Activated T-helper 1 cell treated with anti-CD3 and anti-CD28 coated beads, Interleukin-12 subunit alpha, Interleukin-12 subunit beta, Interleukin-2, Interleukin-4 antibody, amounts not matched to agents 30 ng/mL and 10 ng/mL and 1 ng/mL, durations not matched to agents 14 hours and 24 hours and 36 hours (primary cell): ENCODE measurements around the gene SDC4. TPM values are rescaled to one million over a fixed set of nuclear protein-coding genes. Genes with fewer than 3 reads are reported as not detected.

Source experiments
- DNase-seq: peaks from one replicate; pipeline ENCODE4 v3.0.0; 2021; ENCODE audit warnings: low spot score
- H3K27ac Mint-ChIP-seq: one replicate; pipeline ENCODE4 v1.8.0; 2021; ENCODE audit warnings: mild to moderate bottlenecking, mixed read lengths
- H3K27me3 Mint-ChIP-seq: one replicate; pipeline ENCODE4 v1.8.0; 2022; ENCODE audit warnings: mild to moderate bottlenecking, moderate library complexity, mixed read lengths; ENCODE audit not compliant: insufficient read depth
- H3K36me3 Mint-ChIP-seq: one replicate; pipeline ENCODE4 v1.8.0; 2021; ENCODE audit warnings: low read depth, mixed read lengths
- H3K4me1 Mint-ChIP-seq: one replicate; pipeline ENCODE4 v1.8.0; 2021; ENCODE audit warnings: low read depth, mixed read lengths
- H3K4me3 Mint-ChIP-seq: one replicate; pipeline ENCODE4 v1.8.0; 2021; ENCODE audit warnings: mild to moderate bottlenecking, moderate library complexity, mixed read lengths
- H3K9me3 Mint-ChIP-seq: one replicate; pipeline ENCODE4 v1.8.0; 2021; ENCODE audit warnings: mixed read lengths
- intact Hi-C: fragments of 100-400 bp; cut with micrococcal nuclease; formaldehyde crosslinking; loops from one replicate; pipeline ENCODE4 v1.15.1; 2024
- total RNA-seq: library from RNA; stranded (reverse); gene quantifications from 2 replicates; pipeline ENCODE4 v1.2.3, GENCODE V29; 2022

SDC4 gene
- total RNA-seq, 1 donor from 2014 or later, result 222 TPM

DNA sequence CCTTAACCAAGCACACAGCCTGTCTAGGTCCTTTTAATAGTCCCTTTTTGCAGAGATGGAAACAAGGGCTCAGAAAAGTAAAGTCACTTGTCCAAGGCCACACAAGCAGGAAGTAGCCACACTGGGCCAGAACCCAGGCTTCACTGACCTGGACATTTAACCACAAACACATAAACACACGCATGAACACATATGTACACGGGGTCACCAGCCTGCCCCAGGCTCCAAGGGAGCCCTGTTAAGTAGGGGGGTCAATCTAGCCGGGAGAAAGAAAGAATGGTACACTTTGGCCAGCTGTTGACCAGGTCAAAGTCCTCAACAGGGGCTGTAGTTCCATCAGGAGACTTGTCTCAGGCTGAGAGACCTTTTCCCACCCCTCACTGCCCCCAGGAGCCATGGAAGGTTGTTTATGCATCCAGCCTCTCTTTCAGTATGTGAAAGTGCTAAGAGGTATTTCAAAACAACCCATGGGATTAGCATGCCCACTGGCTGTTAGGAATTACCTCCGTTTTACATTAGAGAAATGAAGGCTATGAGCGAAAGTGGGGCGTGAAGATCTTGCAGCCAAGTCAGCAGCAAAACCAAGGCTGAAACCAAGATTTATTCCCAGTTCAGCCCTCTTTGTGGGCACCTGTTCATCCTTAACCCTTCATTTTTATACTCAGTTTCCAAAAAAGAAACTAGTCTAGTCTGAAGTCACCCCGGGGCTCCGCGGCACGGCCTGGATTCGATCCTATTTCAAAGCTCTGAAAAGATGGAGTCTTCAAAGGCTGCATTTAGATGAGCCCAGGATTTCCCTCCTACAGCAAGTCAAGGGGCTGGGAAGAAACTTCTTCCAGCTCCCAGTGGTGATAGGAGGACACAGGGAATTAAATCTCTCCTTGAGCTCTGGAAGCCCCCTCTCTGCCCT is 9.8 kb downstream of the SDC4 start:
- Mint-ChIP-seq H3K4me1 (peaks cover 61% of the 10 kb centered on the region), H3K27me3 (no peaks in the 10 kb centered on the region), H3K27ac (peak overlapping the region; percentile 74), H3K9me3 (no peaks in the 10 kb centered on the region), H3K4me3 (no peak overlapping the region), H3K36me3 (peaks cover 33% of the 10 kb centered on the region)
- no peak for DNase-seq
- intact Hi-C loops, result no loop called here

DNA sequence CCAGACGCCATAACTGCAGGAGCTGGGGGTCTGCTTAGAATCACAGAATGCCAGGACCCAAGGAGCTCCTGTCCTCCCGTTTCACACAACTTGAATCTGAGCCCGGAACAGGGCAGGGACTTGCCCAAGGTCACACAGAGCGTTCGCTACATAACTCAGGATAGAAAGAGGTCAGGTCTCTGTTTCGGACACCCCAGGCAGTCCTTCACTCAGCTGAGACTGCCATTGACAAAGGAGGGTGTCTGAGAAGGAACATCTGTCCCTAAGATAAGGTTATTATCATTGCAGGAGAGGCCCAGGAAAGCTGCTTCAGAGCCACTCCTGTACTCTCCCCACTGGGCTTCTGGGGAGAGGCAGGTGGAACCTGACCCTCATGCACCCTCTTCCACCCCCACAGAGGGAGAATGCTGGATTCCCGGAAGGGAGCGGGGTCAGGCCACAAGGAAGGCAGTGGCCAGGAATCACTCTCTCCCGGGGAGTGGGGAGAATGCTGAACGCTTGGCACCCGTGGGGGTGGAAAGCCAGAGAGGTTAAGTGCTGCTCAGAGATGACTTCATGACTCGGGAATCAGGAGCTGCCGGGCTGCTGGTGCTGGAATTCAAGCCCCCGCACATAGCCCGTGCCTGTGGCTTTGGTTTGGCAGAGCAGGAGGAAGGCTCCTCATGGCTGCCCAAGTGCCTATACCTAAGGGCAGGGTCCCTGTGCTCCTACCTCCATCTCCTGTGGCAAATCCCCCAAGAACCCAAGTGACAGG is 10.7 kb downstream of the SDC4 start:
- Mint-ChIP-seq H3K4me1 (peaks cover 53% of the 10 kb centered on the region), H3K36me3 (peaks cover 29% of the 10 kb centered on the region), H3K27ac (peak overlapping the region; percentile 74), H3K9me3 (no peaks in the 10 kb centered on the region), H3K4me3 (no peak overlapping the region), H3K27me3 (no peaks in the 10 kb centered on the region)
- intact Hi-C loops, result no loop called here
- DNase-seq, result no peak

DNA sequence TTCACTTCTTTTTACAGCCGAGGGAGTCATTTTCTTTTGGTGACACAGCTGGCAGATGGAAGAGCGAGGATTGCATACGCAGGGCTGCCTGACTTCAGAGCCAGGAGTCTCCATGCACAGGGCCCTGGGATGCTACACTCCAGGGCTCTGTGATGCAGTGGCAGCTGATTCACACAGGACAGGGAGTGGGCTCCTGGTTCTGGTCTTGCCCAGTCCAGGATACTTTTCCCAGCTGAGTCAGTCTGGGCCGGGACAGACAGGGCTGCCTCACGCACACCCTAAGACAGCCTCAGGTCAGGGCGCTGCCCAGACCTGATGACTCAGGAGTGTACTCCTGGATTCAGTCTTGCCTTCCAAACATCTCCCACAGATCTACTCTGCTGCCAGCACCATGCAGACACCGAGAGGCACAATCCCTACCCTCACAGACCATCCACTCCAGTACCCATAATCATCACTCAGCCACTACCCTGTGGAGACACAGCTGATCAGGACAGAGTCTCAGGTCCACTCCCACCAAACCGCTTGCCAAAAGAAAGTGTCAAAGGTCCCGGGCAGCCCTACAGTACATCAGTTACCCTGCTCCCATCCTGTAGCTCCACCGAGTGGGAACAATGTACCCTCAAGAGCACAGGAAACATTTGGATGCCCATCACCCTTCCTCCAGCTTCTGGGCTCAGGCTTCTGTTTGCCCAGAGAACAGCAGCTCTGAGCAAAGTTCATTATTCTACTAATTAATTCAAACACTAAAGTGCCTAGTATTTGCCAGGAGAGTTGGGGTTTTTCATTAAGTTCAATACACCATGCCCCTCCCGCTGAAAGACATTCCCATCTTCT is 11.5 kb downstream of the SDC4 start:
- H3K36me3 Mint-ChIP-seq, result peaks cover 30% of the 10 kb centered on the region
- no peak for DNase-seq
- no peaks in the 10 kb centered on the region for H3K27me3 Mint-ChIP-seq
- H3K4me3 Mint-ChIP-seq, result no peak overlapping the region
- intact Hi-C loops, result no loop called here
- no peaks in the 10 kb centered on the region for H3K9me3 Mint-ChIP-seq
- H3K4me1 Mint-ChIP-seq, result peaks cover 45% of the 10 kb centered on the region
- peak overlapping the region; percentile 74 for H3K27ac Mint-ChIP-seq

- no peak overlapping the region for H3K27ac Mint-ChIP-seq
- peaks cover 49% of the 10 kb centered on the region for H3K36me3 Mint-ChIP-seq
- no peak overlapping the region for H3K4me3 Mint-ChIP-seq
- H3K4me1 Mint-ChIP-seq, result peaks cover 4% of the 10 kb centered on the region
- H3K9me3 Mint-ChIP-seq, result no peaks in the 10 kb centered on the region
- no peak for DNase-seq
- intact Hi-C loops, result no loop called here
- no peaks in the 10 kb centered on the region for H3K27me3 Mint-ChIP-seq
Measured at GRCh38 chr20:45330476-45330875, 17.7 kb downstream of the SDC4 start.

DNA sequence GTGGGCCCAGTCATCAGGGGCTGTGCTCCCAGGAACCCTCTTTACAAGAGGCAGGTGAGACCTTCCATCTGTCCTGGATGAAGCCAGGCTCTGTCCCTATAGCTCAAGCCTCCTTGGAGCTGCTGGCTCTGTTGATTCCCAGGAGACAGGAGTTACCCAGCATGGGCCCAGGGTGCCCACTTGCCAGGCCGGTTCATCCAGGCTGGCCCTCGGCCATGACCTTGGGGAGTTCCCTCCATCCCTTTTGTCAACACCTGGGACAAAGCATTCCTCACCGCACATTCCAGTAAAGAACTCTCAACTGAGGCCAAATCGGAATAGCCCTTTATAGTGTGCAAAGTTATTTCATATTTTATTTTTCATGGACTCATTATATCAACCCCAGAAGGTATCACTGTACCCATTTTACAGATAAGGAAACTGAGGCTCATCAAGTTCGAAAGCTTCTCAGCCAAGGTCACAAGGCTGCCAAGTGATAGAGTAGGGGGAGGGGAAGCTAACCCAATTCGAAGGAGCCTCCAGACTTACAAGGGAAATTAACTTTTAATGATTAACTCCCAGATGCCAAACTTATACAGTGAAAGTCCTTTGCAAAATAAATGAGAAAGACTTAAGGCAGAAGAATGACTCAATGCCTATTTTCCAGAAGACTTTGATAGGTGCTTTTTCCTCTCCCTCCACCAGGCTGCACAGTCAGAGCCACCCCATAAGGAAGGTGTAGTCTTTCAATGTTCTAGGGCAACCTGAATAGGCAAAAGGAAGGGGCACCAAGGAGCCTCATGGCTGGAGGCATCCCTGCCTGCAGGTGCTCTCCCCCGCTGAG is 18.5 kb downstream of the SDC4 start:
- H3K9me3 Mint-ChIP-seq, result no peaks in the 10 kb centered on the region
- H3K4me1 Mint-ChIP-seq, result no peaks in the 10 kb centered on the region
- H3K4me3 Mint-ChIP-seq, result no peak overlapping the region
- DNase-seq, result no peak
- intact Hi-C loops, result no loop called here
- no peak overlapping the region for H3K27ac Mint-ChIP-seq
- H3K36me3 Mint-ChIP-seq, result peaks cover 51% of the 10 kb centered on the region
- H3K27me3 Mint-ChIP-seq, result no peaks in the 10 kb centered on the region

DNA sequence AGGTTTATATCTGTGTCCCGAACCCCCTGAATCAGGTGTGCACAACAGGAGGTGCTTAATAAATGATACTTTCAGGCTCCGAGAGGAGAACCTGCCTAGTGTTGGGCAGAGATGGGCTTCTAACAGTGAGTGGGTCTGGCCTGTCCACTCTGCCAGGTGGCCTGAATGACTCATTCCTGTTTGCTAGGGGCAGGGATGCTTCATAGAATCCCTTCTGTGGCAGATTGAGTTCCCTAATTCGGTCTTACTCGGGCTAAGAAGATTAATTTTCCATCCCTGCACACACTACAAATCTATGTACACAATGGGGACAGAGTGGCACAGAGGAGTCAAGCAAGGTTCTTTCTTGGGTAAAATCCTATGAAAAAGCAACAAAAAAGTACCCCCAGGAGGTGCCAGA is 19.8 kb downstream of the SDC4 start:
- H3K27me3 Mint-ChIP-seq, result no peaks in the 10 kb centered on the region
- no peak for DNase-seq
- H3K4me3 Mint-ChIP-seq, result no peak overlapping the region
- H3K4me1 Mint-ChIP-seq, result peaks cover 2% of the 10 kb centered on the region
- intact Hi-C loops, result no loop called here
- H3K9me3 Mint-ChIP-seq, result no peaks in the 10 kb centered on the region
- peaks cover 54% of the 10 kb centered on the region for H3K36me3 Mint-ChIP-seq
- no peak overlapping the region for H3K27ac Mint-ChIP-seq

GRCh38 chr20:45325371-45325770 is 22.9 kb downstream of the SDC4 start:
- Mint-ChIP-seq H3K27me3 (no peaks in the 10 kb centered on the region), H3K9me3 (no peaks in the 10 kb centered on the region), H3K36me3 (peaks cover 42% of the 10 kb centered on the region), H3K4me1 (peaks cover 22% of the 10 kb centered on the region), H3K4me3 (no peak overlapping the region), H3K27ac (no peak overlapping the region)
- intact Hi-C loops, result no loop called here
- DNase-seq, result no peak

- no peak overlapping the region for H3K27ac Mint-ChIP-seq
- intact Hi-C loops, result no loop called here
- peaks cover 33% of the 10 kb centered on the region for H3K4me1 Mint-ChIP-seq
- no peak overlapping the region for H3K4me3 Mint-ChIP-seq
- no peak for DNase-seq
- no peaks in the 10 kb centered on the region for H3K27me3 Mint-ChIP-seq
- H3K36me3 Mint-ChIP-seq, result peaks cover 31% of the 10 kb centered on the region
- H3K9me3 Mint-ChIP-seq, result no peaks in the 10 kb centered on the region
Measured at GRCh38 chr20:45323731-45324130, 24.5 kb downstream of the SDC4 start.

DNA sequence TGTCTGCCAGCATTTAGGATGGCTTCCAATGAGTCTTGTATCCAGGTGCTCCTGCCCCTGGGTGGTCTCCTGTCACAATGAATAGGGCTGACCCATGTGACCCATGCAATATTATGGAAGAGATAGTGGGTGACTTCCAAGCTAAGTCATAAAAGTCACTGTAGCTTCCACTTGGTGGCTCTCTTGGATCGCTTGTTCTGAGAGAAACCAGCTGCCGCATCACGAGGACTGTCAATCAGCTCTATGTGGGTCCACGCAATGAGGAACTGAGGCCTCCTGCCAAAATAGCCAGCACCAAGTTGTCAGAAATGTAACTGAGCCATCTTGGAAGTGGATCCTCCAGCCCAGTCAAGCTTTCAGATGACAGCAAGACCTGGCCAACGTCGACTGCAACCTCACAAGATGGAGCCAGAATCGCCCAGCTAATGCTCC is 25.3 kb downstream of the SDC4 start:
- H3K27ac Mint-ChIP-seq, result no peak overlapping the region
- no peak overlapping the region for H3K4me3 Mint-ChIP-seq
- intact Hi-C loops, result no loop called here
- H3K27me3 Mint-ChIP-seq, result no peaks in the 10 kb centered on the region
- DNase-seq, result no peak
- peaks cover 23% of the 10 kb centered on the region for H3K36me3 Mint-ChIP-seq
- peaks cover 40% of the 10 kb centered on the region for H3K4me1 Mint-ChIP-seq
- H3K9me3 Mint-ChIP-seq, result no peaks in the 10 kb centered on the region

DNA sequence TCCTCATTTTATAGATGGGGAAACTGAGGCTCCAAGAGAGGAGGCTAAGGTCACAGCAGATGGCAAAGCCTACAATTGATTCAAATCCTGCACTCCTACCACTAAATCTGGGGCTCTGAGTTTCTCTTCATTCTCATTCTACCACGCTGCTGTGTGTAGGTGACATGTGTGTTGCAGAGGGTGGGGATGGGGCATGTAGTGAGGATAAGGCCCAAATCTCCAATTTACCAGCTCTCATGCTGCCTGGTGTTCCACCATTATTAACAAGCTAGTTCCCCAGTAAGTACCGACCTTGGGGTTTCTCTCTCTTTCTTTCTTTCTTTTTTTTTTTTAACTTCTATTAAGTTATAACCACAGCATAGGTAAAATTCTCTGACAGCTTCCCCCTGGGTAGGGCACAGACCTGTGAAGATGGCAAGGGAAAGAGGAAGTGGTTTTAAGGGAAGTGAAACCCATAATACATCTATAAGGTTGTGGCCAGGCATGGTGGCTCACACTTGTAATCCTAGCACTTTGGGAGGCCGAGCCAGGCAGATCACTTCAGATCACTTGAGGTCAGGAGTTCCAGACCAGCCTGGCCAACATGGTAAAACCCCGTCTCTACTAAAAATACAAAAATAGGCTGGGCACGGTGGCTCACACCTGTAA is 27.2 kb downstream of the SDC4 start:
- H3K36me3 Mint-ChIP-seq, result peaks cover 13% of the 10 kb centered on the region
- peaks cover 53% of the 10 kb centered on the region for H3K4me1 Mint-ChIP-seq
- no peaks in the 10 kb centered on the region for H3K9me3 Mint-ChIP-seq
- no peak for DNase-seq
- intact Hi-C loops, result no loop called here
- H3K4me3 Mint-ChIP-seq, result no peak overlapping the region
- H3K27me3 Mint-ChIP-seq, result peaks cover 2% of the 10 kb centered on the region
- peak overlapping the region; percentile 55 for H3K27ac Mint-ChIP-seq

- peaks cover 3% of the 10 kb centered on the region for H3K27me3 Mint-ChIP-seq
- H3K4me3 Mint-ChIP-seq, result peak overlapping the region; percentile 62
- intact Hi-C loops, result loop anchor here (1.0 to 2.0 kb wide), 6 partner anchors 8 to 452 kb away; partner anchors contain the start of gene SYS1
- peaks cover 63% of the 10 kb centered on the region for H3K4me1 Mint-ChIP-seq
- peak overlapping the region; percentile 93 for H3K27ac Mint-ChIP-seq
- H3K9me3 Mint-ChIP-seq, result no peaks in the 10 kb centered on the region
- H3K36me3 Mint-ChIP-seq, result peaks cover 3% of the 10 kb centered on the region
- no peak for DNase-seq
Measured at GRCh38 chr20:45318948-45319347, 29.3 kb downstream of the SDC4 start.
